GF-D8 (cell line): ENCODE data around the gene PNPO.
"Not testable (repeated sequence)": the region's sequence is repeated elsewhere in the genome, so short reads cannot be mapped to it uniquely, and the experiment has no call there.

Experiments
- DNase-seq: peaks from one replicate; lab custom pipeline; 2025; lab: John Stamatoyannopoulos, UW

PNPO gene

GRCh38 chr17:47975189-47975822 lies 33.9 kb downstream of the PNPO start:
- no peak for DNase-seq

DNA sequence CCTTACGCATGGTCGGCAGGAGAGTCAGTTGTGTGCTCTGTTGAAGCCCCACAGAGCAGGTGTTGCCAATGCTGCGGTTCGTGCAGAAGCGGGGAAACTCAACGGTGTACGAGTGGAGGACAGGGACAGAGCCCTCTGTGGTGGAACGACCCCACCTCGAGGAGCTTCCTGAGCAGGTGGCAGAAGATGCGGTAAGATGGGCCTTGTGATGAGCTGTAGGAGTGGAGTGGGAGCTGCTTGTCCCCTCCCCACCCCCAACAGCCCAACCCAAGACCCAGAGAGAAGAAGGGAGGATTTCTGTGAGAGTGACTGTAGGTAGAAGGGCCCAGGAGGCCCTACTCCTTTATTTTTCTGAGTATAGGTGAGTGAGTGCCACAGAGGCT lies 34.4 kb downstream of the PNPO start:
- no peak for DNase-seq

GRCh38 chr17:47978324-47978723 lies 37.0 kb downstream of the PNPO start:
- no peak for DNase-seq

GRCh38 chr17:47980541-47980940 lies 39.2 kb downstream of the PNPO start:
- DNase-seq = no peak

GRCh38 chr17:47981462-47981861 lies 40.1 kb downstream of the PNPO start:
- peak; percentile 83 for DNase-seq

GRCh38 chr17:47982091-47982617 lies 40.8 kb downstream of the PNPO start:
- DNase-seq = no peak

DNA sequence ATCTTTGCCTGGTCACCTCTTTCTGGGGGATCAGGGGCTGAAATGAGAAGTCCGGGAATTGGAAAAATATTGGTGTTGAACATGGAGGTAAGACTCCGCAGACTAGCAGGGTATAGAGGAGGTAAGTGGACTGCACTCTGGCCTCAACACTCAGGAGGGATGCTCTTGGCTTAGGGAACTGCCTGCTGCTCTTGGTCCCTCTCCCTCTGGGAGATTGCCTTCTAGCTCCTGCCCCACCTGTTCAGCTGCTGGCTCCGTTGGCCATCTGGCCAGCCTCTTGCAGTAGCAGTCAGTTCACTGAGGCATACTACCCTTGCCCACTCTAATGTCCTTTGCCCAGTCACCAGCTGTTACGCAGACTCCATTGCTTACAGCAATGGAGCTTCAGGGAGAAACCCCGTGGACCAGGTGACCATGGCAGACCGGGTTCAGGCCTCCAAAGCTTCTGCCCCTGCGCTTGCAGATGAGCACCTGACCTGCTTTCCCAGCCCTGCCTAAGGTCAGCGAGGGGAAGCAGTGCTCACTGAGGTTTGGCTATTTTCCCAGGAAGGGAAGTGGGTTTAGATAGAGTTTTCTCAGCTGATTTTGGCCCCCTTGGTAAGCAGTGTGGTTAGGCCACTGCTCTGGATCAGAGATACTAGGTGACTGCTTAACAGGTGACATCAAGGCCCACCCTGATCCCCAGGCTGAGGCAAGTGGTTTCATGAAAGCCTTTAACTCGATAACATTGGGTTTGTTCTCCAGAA lies 41.4 kb downstream of the PNPO start:
- no peak for DNase-seq

DNA sequence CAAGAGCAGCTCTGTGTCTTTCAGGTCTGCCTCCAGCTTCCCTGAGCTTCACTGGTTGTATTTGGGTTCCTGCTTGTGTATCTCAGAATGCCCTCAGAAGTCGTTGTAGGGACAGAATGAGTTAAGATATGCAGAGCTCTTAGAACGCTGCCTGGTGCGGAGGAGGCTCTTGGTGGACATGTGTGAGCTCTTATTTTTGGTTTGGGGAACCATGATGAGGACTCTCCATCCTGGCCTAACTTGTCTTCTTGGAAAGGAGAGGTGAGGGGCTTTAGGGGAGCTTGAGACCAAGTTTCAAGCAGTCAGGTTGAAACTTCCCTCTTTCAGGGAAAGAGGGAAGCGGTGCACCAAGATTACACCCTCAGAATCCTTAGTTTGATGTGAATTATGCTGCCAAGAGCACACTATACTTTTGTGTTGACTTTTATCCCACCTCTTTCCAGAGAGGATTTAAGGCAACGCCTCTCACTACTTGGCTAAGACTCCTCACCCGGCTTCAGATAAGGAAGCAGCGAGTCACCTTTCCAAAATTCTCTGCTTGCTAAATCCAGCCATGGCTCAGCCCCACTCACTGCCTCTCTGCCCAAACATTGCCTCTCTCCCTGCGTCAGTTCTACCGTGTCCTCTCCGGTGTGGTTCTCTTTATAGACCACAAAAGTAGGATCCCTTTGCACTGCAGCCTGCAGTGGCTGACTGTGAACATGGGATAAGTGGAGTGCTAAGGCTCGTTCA lies 42.3 kb downstream of the PNPO start:
- no peak for DNase-seq

- no peak for DNase-seq
These were observed 45.1 kb downstream of the PNPO start for GRCh38 chr17:47986520-47986919.

GRCh38 chr17:47987240-47987835 lies 46.0 kb downstream of the PNPO start:
- no peak for DNase-seq

DNA sequence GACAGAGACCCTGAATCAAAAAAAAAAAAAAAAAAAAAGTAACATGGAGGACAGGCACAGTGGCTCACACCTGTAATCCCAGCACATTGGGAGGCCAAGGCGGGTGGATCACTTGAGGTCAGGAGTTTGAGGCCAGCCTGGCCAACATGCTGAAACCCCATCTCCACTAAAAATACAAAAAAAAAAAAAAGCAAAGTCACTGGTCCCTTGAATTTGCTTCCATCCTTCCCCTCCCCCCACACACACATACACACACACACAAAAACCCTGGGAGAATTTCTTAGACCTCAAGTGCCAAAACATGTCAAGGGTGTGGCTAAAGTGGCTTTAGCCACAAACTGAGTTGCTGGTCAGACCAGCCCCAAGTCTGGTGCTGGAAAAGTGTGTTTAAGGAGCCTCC lies 47.1 kb downstream of the PNPO start:
- not testable (repeated sequence) for DNase-seq

GRCh38 chr17:47989159-47989558 lies 47.8 kb downstream of the PNPO start:
- no peak for DNase-seq

DNA sequence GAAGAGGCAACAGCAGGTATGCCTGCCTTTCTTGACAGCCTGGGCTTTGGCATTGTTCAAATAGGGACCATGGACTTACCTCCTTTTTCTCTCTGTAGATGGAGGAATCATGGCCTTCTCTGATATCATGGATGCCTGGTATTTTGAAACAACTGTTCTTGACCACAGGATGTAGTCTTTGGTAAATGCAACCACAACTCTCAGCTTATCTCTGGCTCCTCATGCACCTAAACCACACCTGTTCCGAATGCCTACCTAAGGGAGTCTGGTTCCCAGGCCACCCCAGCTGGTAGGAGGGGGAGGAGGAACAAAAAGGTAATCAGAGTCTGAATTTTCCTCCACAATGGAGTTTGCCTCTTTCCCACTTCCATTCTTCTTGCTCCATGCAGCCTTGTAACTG lies 48.3 kb downstream of the PNPO start:
- DNase-seq = no peak

- no peak for DNase-seq
These were observed 49.8 kb downstream of the PNPO start for GRCh38 chr17:47990962-47991731.

GRCh38 chr17:47992216-47992615 lies 50.8 kb downstream of the PNPO start:
- no peak for DNase-seq

- no peak for DNase-seq
These were observed 51.7 kb downstream of the PNPO start for GRCh38 chr17:47993031-47993564.

DNA sequence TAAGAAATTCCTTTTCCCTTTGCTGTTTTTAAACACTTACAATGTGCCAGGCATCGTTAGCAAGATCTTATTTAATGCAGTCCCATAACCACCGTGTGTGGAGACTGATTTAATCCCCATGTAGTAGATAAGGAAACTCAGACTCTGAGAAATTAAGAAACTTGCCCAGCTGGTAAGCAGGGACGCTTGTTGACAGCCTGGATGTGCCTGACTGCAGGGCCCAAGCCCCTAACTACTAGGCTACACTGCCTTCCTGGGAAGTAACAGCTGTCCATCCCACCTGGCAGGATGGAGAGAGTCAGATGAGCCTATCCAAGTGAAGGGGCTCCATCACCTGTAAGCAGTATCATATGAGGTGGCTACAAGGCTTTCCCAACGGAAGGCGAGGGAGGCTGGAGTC lies 52.6 kb downstream of the PNPO start:
- DNase-seq = no peak

DNA sequence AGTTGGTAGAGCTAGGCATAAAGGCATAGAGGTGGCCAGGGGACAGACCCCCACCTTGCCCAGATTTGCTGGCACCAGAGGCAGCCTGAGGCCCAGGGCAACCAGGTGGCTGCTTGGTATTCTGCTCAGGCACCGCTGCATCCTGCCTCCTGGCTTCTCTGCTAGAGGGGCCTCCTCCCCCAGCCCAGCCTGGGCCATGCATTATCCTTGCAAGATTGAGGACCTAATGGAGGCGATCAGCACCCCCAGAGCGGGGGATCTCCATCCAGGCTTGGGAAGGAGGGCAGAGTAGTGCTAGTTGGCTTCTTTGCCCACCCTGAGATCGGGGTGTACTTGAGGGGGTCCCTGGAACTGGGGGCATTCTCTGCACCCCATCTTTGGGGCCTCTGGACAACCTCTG lies 53.4 kb downstream of the PNPO start:
- no peak for DNase-seq

- no peak for DNase-seq
These were observed 54.0 kb downstream of the PNPO start for GRCh38 chr17:47995241-47995935.

- DNase-seq = no peak
These were observed 54.8 kb downstream of the PNPO start for GRCh38 chr17:47996201-47996600.

- no peak for DNase-seq
These were observed 56.2 kb downstream of the PNPO start for GRCh38 chr17:47997586-47997985.
